GM10266 (cell line): Measurements from ENCODE around the gene CST3.
"Not testable (repeated sequence)": the region's sequence is repeated elsewhere in the genome, so short reads cannot be mapped to it uniquely, and the experiment has no call there.

ENCODE experiments used
- DNase-seq: peaks from one replicate; pipeline ENCODE4 v3.0.0; 2012; ENCODE audit errors: extremely low spot score
- CTCF ChIP-seq: IDR thresholded peaks from 2 replicates; pipeline ENCODE4 v1.5.1; 2012; ENCODE audit warnings: mild to moderate bottlenecking, low read depth; ENCODE audit not compliant: control insufficient read depth, insufficient read depth; ENCODE audit errors: missing control alignments

Gene CST3

GRCh38 chr20:23636182-23636907 lies 1.4 kb downstream of the CST3 start:
- no peak for TF ChIP-seq CTCF
- DNase-seq, result no peak

- DNase-seq, result not testable (repeated sequence)
Measured at GRCh38 chr20:23635768-23636090, 2.0 kb downstream of the CST3 start.

GRCh38 chr20:23634985-23635767 lies 2.6 kb downstream of the CST3 start:
- no peak for DNase-seq
- TF ChIP-seq CTCF, result no peak

DNA sequence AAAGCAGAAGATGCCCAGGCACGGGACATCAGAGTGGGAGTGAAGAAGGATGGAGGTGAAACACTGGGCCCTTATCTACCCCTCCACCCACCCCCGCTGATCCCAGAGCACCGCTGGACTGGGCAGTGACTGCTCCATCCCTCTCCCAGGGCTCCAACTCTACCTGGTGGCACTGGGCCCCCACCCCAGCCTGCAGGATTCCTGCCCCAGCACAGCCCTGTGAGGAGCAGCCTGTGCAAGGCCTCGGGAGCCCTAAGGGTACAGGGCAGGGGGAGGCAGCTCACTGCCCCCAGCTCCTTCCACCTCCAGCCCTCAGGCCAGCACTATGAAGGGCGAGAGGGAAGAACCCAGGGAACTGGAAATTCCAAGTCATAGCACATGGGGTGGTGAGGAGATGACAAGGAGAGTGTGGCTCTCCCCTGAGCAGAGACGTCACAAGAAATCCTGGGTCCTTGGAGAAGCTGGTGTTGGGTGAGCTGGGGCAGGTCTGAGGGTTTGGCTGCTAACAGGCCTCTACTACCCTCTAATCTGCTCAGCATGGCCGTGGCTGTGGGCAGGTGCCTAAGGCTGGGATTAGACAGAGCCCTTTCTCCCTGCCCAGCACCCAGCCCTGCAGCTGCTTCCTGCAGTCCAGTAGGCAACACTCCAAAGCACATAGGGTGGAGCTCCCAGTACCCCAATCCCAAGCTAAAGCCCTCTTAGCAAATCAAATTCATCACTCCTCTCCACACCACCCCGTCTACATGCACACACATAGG lies 3.5 kb downstream of the CST3 start:
- no peak for TF ChIP-seq CTCF
- DNase-seq, result no peak

GRCh38 chr20:23632711-23633573 lies 4.8 kb downstream of the CST3 start:
- no peak for DNase-seq
- no peak for TF ChIP-seq CTCF

- TF ChIP-seq CTCF, result no peak
- DNase-seq, result no peak
Measured at GRCh38 chr20:23631981-23632710, 5.6 kb downstream of the CST3 start.
